Globus pallidus (tissue), 1 donor: ENCODE results near the gene KLHL24.
"Not testable (repeated sequence)": the region's sequence is repeated elsewhere in the genome, so short reads cannot be mapped to it uniquely, and the experiment has no call there.

Experiments used
- DNase-seq: peaks from one replicate; pipeline ENCODE4 v3.0.0-alpha.2; 2015; ENCODE audit warnings: low spot score

The KLHL24 gene

DNA sequence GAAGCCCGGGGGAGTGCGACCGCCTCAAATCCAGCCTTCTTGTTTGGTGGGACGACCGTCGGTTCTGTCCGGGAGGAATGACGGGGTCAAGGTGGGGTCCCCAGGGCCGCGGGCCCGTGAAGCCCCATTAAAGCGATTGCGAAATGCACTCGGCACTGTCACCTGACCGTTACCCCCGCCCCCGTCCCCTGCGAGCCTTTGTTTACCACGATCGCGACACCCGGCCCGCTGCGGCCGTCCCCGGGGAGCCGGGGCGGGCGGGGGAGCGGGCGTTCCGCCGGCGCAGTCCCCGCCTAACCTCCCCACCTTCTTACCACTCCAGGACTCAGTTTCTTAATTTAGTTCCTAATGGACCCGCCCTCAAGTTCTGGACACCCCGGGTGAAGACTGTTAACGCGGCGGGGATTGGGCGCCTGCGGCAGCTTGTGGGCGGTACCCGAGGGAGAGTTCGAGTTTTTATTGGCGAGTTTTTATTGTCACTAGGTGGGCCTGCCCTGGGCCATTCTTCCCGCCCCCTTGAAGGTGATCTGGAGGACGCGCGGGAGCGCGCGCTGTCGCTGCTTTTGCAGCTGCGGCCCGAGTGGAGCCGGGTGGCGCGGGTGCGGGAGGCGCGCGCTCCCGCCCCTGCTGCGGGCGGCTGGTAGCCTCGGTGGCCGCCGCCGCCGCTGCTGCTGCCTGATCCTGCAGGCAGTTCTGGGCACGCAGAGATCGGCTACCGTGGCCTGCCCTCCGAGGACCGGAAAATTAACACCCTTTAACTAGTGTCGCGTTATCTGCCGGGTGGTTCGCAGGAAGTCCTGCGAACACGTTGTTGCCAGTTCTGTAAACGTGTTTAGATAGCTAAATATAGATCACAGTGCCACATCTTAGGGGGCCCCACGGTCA lies 1.0 kb downstream of the KLHL24 start:
- DNase-seq: peak; percentile 97

DNA sequence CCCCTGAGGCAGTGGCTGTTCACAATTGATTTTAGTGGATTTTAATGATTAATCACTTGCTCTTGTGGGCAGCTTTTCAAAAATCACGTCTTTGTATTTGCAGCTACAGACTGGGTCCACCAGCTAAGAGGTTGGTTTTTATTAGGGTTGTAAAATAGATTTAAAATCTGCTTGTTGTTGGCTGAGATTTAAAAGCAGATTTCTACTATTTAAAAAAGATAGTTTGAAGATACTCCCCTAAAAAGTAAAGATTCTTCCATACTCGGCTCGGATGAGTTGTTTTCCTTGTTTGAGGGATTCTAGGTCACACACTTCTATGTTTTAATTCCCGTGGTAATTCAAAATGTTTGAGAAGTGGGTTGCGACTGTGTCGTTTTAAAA lies 1.7 kb downstream of the KLHL24 start:
- DNase-seq: no peak

DNA sequence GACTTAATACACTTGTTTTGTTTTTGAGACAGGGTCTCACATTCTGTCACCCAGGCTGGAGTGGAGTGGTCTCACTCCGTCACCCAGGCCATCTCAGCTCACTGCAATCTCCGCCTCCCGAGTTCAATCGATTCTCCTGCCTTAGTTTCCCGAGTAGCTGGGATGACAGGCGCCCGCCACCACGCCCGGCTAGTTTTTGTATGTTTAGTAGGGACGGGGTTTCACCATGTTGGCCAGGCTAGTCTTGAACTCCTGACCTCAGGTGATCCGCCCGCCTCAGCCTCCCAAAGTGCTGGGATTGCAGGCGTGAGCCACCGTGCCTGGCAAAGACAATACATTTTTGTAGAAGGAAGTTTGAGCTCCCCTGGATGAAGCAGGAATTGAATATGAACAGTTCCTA lies 2.2 kb downstream of the KLHL24 start:
- not testable (repeated sequence) for DNase-seq

DNA sequence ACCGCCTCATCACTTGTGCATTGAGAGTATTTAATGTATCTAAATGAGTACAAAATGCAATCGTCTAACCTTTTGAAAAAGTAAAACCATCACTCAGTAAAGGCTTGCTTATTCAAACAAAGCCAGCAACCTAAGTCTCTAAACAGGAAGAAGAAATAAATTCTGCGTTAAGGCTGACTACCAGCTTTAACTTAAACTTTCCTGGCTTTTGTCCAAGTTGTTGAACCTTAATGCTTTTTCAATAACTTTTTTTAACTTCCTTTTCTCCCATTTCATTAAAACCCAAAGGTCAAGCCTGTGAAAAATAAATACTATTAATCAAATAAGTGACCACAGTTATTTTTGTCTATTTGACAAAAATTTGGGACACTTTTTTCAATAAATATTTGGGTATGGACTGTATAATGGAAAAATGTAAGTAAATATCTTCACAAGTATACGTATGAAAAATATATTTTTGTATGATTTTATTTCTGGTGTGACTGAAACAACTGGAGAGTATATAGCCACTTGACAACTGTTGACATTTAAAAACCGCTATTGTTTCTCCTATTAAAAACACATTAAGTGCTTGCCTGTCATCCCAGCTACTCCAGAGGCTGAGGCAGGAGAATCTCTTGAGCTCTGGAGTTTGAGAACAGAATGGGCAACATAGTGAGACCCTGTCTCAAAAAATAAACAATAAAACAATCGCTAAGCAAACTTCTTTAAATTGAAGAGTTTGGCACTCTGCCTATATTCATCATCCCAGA lies 2.9 kb downstream of the KLHL24 start:
- DNase-seq: no peak

DNA sequence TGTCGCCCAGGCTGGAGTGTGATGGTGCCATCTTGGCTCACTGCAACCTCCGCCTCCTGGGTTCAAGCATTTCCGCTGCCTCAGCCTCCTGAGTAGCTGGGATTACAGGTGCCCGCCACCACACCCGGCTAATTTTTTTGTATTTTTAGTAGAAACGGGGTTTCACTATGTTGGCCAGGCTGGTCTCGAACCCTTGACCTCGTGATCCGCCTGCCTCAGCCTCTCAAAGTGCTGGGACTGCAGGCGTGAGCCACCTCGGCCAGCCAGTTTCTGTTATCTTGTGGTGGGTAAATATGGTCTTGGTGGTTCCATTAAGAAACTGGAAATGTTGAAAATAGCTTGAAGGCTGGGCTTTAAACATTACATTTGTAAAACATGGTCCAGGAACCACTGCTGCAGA lies 5.2 kb downstream of the KLHL24 start:
- DNase-seq: not testable (repeated sequence)

DNA sequence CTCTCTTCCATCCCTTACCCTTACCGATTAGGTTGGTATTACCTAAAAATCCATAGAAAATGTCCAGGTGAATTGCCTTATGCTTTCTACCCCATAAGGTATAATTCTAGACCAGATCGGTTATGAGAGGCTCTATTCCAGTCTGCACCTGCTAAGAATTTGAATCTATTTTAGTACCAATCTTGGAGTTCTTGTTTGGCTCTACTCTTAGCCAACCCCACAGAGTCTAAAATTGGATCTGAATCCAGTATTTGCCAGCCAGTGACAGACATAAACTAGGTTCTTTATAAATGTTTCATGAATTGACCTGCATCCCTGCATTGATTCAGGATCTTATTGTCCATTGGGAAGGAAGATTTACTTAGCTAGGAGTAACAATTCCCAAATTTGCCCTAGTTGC lies 6.5 kb downstream of the KLHL24 start:
- DNase-seq: no peak

DNA sequence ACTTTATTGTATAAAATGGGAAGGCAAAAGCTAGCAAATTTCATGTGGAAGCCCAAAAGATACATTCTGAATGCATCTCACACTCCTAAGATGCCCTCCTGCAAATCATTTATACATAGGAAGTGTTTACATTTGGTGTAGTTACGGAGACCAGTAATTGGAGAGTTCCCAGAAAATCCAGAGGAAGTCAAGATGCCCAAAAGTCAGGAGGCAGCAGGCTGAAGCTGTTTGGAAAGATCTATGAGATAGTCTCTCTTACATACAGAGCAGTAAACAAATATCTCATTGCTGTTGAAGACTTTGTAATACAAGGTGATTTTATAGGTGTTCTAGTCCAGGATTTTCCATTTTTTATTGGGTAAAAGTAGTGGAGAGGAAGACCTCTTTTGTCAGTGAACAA lies 8.8 kb downstream of the KLHL24 start:
- no peak for DNase-seq

DNA sequence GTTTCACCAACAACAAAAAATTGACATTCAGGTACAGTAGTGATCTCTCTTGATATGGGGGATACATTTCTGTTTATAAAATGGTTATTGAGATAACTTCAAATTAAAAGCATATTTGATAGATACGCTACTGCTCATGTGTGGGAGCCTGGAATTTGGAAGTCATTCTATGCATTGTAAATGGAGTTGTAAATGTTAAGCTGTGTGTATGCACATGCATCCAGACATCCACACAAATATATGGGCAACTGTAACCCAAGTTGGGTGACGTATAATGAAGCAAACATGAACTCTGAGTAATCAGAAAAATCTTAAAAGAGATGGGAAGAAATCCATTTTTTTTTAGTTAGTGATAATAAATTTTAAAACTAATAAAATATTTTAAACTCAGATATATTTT lies 9.8 kb downstream of the KLHL24 start:
- DNase-seq: no peak

DNA sequence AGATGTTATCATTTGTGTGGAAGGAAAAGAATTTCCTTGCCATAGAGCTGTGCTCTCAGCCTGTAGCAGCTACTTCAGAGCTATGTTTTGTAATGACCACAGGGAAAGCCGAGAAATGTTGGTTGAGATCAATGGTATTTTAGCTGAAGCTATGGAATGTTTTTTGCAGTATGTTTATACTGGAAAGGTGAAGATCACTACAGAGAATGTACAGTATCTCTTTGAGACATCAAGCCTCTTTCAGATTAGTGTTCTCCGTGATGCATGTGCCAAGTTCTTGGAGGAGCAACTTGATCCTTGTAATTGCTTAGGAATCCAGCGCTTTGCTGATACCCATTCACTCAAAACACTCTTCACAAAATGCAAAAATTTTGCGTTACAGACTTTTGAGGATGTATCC lies 15.1 kb downstream of the KLHL24 start:
- no peak for DNase-seq

DNA sequence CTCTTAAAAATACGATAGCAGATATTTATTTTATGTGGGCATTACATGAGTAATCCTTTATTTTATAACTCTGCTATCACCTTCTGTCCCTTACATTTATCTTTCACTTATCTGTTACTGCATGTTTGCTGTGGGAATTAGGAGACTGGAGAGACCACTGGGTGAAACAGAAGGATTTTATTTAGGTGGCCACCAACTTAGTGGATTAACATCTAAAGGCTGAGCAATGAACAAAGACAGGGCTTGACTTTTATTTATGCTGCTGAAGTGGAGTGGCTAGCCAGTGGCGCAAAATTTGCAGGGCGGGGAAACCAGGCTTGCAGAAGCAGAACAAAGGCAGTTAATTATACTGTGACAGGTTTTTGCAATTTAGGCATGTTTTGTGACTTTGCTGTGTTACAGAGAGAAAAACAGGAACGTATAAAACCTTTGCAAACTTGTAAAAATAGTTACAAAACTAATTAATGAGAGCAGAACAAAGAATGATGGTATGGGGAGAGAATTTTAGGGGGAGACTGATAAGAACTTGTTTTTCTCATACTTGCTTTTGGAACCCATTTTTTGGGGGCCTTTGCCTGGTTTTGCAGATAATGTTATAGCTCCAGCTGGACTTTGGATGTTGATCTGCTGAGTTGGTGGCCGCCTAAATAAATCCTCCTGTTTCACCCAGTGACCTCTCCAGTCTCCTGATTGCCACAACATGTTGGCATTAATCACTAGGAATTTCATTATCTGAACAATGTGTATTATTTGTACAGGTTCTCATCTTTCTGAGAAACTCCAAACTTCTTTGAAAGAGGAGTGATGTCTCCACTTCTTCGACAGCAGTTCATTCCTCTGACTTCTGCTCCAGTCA lies 18.0 kb downstream of the KLHL24 start:
- DNase-seq: no peak

DNA sequence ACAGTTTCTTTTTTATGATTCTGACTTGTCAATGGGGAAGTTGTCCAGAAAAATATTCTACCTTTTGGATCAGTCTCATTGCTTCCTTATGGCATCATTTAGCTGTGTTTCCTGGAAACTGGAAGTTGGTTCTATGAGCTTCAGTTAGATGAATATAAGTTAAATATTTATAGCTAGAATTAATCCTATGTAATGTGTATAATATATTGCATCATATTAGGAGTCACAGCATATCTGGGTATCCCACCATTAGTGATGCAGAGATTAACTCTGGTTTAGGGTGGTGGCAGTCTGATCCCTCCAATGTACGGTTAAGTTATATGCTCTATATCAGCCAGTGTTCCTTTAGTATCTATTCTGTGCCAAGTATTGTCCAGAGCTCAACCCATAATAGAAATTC lies 19.3 kb downstream of the KLHL24 start:
- no peak for DNase-seq

DNA sequence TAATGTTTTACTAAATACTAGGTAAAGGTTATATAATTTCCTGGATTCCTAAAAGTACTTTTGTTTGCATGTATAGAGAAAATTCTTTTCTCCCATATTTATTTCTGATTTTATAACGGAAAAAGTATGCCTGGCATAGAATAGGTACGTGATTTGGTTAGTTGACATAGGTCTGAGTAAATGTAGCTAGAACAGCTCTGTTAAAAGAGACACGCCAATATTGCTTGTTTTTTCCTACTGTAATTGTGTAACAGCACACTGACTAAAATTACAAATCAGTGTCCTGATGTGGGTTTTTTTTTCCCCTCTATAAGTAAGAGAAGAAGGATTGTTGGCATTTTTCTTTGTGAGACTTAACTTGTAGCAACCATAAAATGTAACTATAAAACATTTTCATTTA lies 26.7 kb downstream of the KLHL24 start:
- no peak for DNase-seq

DNA sequence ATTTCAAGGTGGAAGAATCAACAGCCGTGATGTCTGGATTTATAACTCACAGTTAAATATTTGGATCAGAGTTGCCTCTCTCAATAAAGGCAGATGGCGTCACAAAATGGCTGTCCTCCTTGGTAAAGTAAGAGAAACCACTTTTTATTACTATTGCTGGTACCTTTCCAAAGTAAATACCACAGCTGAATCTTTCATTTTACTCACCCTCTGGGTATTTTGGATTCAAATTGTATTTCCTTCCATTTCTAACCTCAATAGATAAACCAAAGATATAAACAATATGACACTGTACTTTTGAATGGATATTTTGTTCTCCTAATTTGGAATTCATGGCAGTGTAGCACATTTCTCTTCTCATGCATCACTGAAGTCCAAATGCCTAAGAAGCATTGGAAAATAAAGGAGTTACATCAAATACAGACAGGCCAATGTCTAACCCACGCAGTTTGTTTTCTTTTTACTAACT lies 29.5 kb downstream of the KLHL24 start:
- peak; percentile 51 for DNase-seq

DNA sequence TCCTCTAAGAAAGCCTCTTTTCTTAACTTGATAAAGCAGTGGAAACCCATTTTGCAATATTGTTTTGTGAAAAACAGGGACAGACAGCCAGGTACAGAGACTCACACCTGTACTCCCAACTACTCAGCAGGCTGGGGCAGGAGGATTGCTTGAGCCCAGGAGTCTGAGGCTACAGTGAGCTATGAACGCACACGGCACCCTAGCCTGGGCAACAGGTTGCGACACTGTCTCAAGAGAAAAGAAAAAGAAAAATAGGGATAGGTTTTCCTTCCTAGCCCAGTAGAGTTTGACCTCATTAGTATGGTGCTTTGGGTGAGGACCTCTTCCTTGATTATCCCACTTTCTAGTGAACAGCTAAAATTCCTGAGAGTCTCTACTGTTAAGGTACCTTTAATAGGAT lies 44.6 kb downstream of the KLHL24 start:
- DNase-seq: no peak

DNA sequence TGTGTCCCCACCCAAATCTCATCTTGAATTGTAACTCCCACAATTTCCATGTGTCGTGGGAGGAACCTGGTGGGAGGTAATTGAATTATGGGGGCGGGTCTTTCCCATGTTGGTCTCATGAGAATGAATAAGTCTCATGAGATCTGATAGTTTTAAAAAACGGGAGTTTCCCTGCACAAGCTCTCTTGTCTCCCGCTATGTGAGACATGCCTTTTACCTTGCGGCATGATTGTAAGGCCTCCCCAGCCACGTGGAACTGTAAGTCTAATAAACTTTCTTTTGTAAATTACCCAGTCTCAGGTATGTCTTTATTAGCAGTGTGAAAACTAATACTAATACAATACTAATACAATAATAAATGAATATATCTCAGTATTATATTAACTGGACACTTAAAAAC lies 52.3 kb downstream of the KLHL24 start:
- DNase-seq: no peak

DNA sequence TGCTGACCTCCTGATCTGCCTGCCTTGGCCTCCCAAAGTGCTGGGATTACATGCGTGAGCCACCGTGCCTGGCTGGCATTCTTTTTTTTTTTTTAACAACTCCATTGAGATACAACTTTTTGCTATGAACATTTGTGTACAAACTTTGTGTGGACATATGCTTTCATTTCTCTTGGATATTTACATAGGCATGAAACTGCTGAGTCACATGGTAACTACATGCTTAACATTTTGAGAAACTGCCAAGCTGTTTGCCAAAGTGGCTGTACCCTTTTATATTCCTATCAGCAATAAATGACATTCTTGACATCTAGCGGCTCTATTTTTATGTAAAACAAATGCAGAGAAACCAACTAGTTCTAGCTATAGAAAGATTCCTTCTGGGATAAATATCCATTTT lies 53.5 kb downstream of the KLHL24 start:
- no peak for DNase-seq

DNA sequence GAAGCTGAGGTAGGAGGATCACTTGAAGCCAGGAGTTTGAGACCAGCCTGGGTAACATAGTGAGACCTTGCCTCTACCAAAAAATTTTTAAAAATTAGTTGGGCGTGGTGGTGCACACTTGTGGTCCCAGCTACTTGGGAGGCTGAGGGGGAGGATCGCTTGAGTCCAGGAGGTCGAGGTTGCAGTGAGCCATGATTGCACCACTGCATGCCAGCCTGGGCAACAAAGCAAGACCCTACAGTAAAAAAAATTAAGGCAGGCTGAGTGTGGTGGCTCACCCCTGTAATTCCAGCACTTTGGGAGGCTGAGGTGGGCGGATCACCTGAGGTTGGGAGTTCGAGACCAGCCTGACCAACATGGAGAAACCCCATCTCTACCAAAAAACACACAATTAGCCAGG lies 54.2 kb downstream of the KLHL24 start:
- not testable (repeated sequence) for DNase-seq

DNA sequence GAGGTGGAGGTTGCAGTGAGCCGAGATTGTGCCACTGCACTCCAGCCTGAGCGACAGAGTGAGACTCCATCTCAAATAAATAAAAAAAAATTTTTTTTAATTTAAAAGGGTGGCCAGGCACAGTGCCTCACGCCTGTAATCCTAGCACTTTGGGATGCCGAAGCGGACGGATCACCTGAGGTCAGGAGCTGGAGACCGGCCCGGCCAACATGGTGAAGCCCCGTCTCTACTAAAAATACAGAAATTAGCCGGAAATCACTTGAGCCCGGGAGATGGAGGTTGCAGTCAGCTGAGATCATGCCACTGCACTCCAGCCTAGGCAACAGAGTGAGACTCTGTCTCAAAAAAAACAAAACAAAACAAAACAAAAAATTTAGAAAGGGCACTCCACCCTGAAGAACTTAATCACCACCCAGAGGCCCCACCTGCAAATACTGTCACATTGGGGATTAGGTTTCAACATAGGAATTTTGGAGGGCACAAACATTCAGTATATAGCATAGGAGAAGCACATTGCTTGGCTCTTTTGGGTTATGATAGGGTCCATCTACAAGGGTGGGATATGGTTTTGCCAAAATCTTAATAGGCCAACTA lies 55.1 kb downstream of the KLHL24 start:
- DNase-seq: no peak

DNA sequence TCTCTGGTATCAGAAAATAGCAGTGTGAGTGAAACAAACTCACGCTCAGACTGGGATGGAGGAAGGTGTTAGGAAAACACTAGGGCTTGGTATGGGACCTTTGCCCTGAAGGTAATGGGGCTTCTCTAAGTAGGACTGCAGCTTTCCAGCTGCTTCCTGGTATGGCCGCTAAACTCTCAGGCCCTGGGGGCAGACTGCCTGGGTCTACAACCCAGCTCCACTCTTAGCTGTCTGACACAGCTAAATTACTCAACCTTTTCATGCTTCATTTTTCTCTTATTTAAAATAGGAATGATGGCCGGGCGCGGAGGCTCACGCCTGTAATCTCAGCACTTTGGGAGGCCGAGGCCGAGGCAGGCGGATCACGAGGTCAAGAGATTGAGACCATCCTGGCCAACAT lies 57.0 kb downstream of the KLHL24 start:
- no peak for DNase-seq

DNA sequence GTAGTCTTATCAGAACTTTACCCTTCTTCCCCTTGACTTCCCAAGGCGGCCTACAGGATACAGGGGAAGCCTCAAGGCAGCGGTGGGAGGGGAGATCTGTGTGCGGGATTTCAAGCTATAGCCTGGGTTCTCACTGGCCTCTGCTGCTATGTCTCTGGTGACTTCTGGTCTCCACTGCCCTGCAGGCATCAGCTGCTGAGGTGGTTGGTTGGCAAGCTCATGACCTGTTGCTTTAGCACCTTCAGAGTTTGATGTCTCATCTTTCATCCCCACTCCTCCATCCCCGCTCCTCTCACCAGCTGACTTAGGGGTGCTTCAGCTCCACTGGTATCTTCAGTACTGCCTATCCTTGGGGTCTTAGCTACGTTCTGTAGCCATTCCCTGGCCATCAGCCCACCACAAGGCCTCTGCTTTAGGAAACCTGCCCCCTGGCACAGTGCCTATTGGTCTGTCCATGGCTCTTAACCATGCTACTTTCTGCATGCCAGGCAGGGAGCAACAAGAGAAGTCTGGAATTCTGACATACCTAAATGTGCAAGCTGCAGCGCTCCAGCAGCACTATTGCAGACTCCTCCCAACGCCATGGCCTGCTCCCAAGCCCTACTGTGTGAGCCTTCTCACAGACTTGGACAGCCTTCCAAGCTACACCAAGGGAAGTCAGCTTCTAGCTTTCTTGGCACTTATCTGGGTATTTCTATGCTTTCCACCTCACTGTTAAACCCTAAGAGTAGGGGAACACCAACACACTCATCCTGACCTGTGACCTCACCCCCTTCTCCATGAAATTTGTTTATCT lies 60.3 kb downstream of the KLHL24 start:
- no peak for DNase-seq

DNA sequence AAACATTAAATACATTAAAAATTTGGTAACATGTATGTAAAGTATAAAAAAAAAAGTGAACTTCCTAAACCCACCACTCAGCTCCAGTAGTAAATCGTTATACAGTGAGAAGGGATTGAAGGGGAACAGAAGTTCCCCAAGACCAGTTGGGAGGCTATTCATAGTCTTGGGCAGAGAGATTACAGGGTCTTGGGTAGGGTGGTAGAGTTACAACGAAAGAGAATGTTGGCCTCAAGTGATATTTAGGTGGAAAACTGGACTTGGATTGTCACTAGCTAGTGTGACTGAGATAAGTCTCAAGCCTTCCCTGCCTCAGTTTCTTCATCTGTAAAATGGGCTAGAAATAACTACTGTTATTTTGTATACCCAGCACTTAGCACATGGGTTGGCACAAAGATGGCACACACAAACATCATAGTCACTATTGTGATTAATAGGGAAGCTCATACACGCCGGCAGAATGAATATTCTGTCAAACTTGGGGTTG lies 61.7 kb downstream of the KLHL24 start:
- no peak for DNase-seq
